Lower leg skin (tissue), 3 donors: Measurements from ENCODE around the gene MAP4K3.

Experiments used
- POLR2A ChIP-seq, 2 donors: fragments of 450-650 bp; IDR thresholded peaks; one replicate each; pipeline ENCODE4 v1.6.1; 2016 to 2017; ENCODE audit warnings: antibody characterized with exemption in 2 of 2, mild to moderate bottlenecking in 1 of 2, moderate library complexity in 1 of 2
- TF ChIP-seq, protein P1 (sequence below), 3 donors: fragments of 450-650 bp; IDR thresholded peaks; one replicate each; pipeline ENCODE4 v1.5.1; 2016; ENCODE audit warnings: antibody characterized with exemption in 3 of 3, mild to moderate bottlenecking in 3 of 3, moderate library complexity in 2 of 3

DNA sequence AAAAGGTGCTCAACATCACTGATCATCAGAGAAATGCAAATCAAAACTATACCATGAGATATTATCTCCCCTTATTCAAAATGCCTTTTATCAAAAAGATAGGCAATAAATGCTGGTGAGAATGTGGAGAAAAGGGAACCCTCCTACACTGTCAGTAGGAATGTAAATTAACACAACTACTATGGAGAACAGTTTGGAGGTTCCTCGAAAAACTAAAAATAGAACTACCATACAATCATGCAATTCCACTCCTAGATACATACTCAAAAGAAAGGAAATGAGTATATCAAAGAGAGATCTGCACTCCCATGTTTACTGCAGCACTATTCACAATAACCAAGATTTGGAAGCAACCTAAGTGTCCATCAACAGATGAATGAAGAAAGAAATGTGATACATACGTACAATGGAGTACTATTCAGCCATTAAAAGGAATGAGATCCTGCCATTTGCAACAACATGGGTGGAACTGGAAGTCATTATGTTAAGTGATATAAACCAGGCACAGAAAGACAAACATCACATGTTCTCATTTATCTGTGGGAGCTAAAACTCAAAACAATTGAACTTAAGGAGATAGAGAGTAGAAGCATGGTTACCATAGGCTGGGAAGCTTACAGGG is 63.8 kb downstream of the MAP4K3 start:
- TF ChIP-seq, protein P1, sequence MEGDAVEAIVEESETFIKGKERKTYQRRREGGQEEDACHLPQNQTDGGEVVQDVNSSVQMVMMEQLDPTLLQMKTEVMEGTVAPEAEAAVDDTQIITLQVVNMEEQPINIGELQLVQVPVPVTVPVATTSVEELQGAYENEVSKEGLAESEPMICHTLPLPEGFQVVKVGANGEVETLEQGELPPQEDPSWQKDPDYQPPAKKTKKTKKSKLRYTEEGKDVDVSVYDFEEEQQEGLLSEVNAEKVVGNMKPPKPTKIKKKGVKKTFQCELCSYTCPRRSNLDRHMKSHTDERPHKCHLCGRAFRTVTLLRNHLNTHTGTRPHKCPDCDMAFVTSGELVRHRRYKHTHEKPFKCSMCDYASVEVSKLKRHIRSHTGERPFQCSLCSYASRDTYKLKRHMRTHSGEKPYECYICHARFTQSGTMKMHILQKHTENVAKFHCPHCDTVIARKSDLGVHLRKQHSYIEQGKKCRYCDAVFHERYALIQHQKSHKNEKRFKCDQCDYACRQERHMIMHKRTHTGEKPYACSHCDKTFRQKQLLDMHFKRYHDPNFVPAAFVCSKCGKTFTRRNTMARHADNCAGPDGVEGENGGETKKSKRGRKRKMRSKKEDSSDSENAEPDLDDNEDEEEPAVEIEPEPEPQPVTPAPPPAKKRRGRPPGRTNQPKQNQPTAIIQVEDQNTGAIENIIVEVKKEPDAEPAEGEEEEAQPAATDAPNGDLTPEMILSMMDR (IDR thresholded peaks at IDR 0.05), result no peak
- TF ChIP-seq POLR2A (IDR thresholded peaks at IDR 0.05), result no peak
